ENCODE data around the gene VSIG10L2. TPM values are rescaled to one million over a fixed set of nuclear protein-coding genes. Genes with fewer than 3 reads are reported as not detected.
"Not testable (repeated sequence)": the region's sequence is repeated elsewhere in the genome, so short reads cannot be mapped to it uniquely, and the experiment has no call there.

VSIG10L2 gene
- total RNA-seq, 1 donor from 2014 or later, result not detected

GRCh38 chr11:125903711-125904659, 41.9 kb upstream of the VSIG10L2 start, which contains the start of gene DDX25:
Gene DDX25 (plus strand): TSS chr11:125904508. CDS start chr11:125904518, 10 bp downstream.
- peaks cover 13% of the 10 kb centered on the region for H3K4me1 Mint-ChIP-seq (ENCODE audit: low read depth)
- peaks cover 10% of the 10 kb centered on the region for H3K36me3 Mint-ChIP-seq (ENCODE audit: insufficient read depth)
- peak within 1 kb of the TSS; percentile 94 for H3K27ac Mint-ChIP-seq
- no peaks in the 10 kb centered on the region for H3K9me3 Mint-ChIP-seq (ENCODE audit: low read depth)
- peak; percentile 16 for TF ChIP-seq CTCF (IDR thresholded peaks at IDR 0.05; ENCODE audit: unreplicated experiment)
- peak within 1 kb of the TSS; percentile 98 for H3K4me3 Mint-ChIP-seq (ENCODE audit: low read depth)
- H3K27me3 Mint-ChIP-seq, result peaks cover 24% of the 10 kb centered on the region
- peak; percentile 29 for DNase-seq (ENCODE audit: low spot score, unreplicated experiment)

- H3K27me3 Mint-ChIP-seq, result peaks cover 24% of the 10 kb centered on the region
- H3K4me1 Mint-ChIP-seq (ENCODE audit: low read depth), result peaks cover 13% of the 10 kb centered on the region
- H3K36me3 Mint-ChIP-seq (ENCODE audit: insufficient read depth), result peaks cover 7% of the 10 kb centered on the region
- H3K4me3 Mint-ChIP-seq (ENCODE audit: low read depth), result peak overlapping the region; percentile 67
- no peaks in the 10 kb centered on the region for H3K9me3 Mint-ChIP-seq (ENCODE audit: low read depth)
- TF ChIP-seq CTCF (IDR thresholded peaks at IDR 0.05; ENCODE audit: unreplicated experiment), result no peak
- no peak overlapping the region for H3K27ac Mint-ChIP-seq
- no peak for DNase-seq (ENCODE audit: low spot score, unreplicated experiment)
Observed at GRCh38 chr11:125904678-125905077, 41.2 kb upstream of the VSIG10L2 start.

GRCh38 chr11:125910226-125910849, 35.5 kb upstream of the VSIG10L2 start:
- DNase-seq (ENCODE audit: low spot score, unreplicated experiment), result no peak
- Mint-ChIP-seq H3K4me1 (ENCODE audit: low read depth) (no peaks in the 10 kb centered on the region), H3K36me3 (ENCODE audit: insufficient read depth) (no peaks in the 10 kb centered on the region), H3K4me3 (ENCODE audit: low read depth) (no peak overlapping the region), H3K27ac (no peak overlapping the region), H3K9me3 (ENCODE audit: low read depth) (no peaks in the 10 kb centered on the region), H3K27me3 (peaks cover 15% of the 10 kb centered on the region)
- TF ChIP-seq CTCF (IDR thresholded peaks at IDR 0.05; ENCODE audit: unreplicated experiment), result no peak

DNA sequence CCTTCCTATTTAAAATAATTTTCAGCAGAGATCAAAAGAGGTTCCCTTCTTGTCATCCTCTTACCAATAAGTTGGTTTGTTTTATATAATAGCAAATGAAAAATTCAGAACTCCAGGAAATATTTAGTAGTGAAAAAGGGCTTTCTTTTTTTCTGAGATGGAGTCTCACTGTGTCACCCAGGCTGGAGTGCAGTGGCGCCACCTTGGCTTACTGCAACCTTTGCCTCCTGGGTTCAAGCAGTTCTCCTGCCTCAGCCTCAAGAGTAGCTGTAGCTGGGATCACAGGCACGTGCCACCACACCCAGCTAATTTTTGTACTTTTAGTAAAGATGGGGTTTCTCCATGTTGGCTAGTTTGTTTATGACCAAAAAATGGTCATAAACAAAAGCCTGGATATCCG, 31.2 kb upstream of the VSIG10L2 start:
- not testable (repeated sequence) for H3K27ac Mint-ChIP-seq; H3K9me3 Mint-ChIP-seq (ENCODE audit: low read depth); H3K4me1 Mint-ChIP-seq (ENCODE audit: low read depth); H3K4me3 Mint-ChIP-seq (ENCODE audit: low read depth); H3K36me3 Mint-ChIP-seq (ENCODE audit: insufficient read depth); DNase-seq (ENCODE audit: low spot score, unreplicated experiment)
- H3K27me3 Mint-ChIP-seq, result peaks cover 11% of the 10 kb centered on the region

DNA sequence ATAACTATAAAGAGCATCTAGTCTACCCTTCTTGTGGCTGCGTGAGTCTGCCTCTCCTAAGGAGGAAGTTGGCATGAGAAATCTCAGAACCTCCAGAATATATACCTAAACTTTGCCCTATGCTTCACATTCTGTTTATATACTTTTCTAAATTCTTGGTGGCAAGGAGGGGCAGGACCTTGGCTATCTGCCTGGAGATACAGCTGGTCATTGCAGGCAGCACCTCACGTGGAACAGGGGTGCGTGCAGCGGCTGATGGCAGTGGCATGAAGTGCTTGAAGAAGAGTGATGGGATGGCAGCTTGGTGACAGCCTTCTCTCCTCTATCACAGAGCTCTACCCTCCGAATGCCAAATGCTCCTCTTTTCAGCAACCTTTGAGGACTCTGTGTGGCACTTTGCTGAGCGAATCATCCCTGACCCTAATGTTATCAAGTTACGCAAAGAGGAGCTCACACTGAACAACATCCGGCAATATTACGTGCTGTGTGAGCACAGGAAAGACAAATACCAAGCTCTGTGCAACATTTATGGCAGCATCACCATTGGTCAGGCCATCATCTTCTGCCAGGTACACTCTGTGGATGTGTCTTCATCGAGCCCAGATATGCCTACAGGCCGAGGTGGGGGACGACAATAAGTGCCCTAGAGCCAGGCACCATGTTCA, 29.0 kb upstream of the VSIG10L2 start:
- H3K4me3 Mint-ChIP-seq (ENCODE audit: low read depth), result no peak overlapping the region
- peaks cover 11% of the 10 kb centered on the region for H3K27me3 Mint-ChIP-seq
- no peak overlapping the region for H3K27ac Mint-ChIP-seq
- TF ChIP-seq CTCF (IDR thresholded peaks at IDR 0.05; ENCODE audit: unreplicated experiment), result no peak
- no peaks in the 10 kb centered on the region for H3K4me1 Mint-ChIP-seq (ENCODE audit: low read depth)
- H3K36me3 Mint-ChIP-seq (ENCODE audit: insufficient read depth), result no peaks in the 10 kb centered on the region
- DNase-seq (ENCODE audit: low spot score, unreplicated experiment), result no peak
- H3K9me3 Mint-ChIP-seq (ENCODE audit: low read depth), result no peaks in the 10 kb centered on the region

Data from progenitor cell of endocrine pancreas (in vitro differentiated cells).